Mesendoderm (in vitro differentiated cells): ENCODE results near the gene ALDH3A1.
A peak's percentile ranks its signal among the peaks of the same experiment; 100 is the strongest.

Experiments
- DNase-seq: peaks from one replicate; pipeline ENCODE4 v3.0.0; 2013
- H2AK5ac ChIP-seq: 2 replicates; pipeline ENCODE4 v1.6.1; 2013; ENCODE audit warnings: low read length, inconsistent platforms
- H2BK120ac ChIP-seq: 2 replicates; pipeline ENCODE4 v1.6.1; 2013; ENCODE audit warnings: low read depth, mild to moderate bottlenecking, low read length, moderate library complexity, mixed read lengths
- H2BK15ac ChIP-seq: replicated peaks from 2 replicates; pipeline ENCODE4 v1.6.1; 2013; ENCODE audit warnings: low read depth, mild to moderate bottlenecking, moderate library complexity
- H2BK5ac ChIP-seq: 2 replicates; pipeline ENCODE4 v1.6.1; 2013; ENCODE audit warnings: low read length, inconsistent platforms
- H3K18ac ChIP-seq: 2 replicates; pipeline ENCODE4 v1.6.1; 2013; ENCODE audit warnings: mild to moderate bottlenecking, low read length, mixed read lengths
- H3K23ac ChIP-seq: one replicate; pipeline ENCODE4 v1.6.1; 2013; ENCODE audit warnings: low read length
- H3K27ac ChIP-seq: 2 replicates; pipeline ENCODE4 v1.5.1; 2013; ENCODE audit warnings: low read depth, mild to moderate bottlenecking, inconsistent platforms, low read length, moderate library complexity
- H3K27me3 ChIP-seq: 2 replicates; pipeline ENCODE4 v1.6.1; 2013; ENCODE audit warnings: low read length, control low read depth, mild to moderate bottlenecking, inconsistent platforms; ENCODE audit not compliant: insufficient read depth, poor library complexity
- H3K36me3 ChIP-seq: 2 replicates; pipeline ENCODE4 v1.6.1; 2013; ENCODE audit warnings: low read length, inconsistent platforms; ENCODE audit not compliant: control insufficient read depth, insufficient read depth
- H3K4ac ChIP-seq: one replicate; pipeline ENCODE4 v1.6.1; 2013; ENCODE audit warnings: low read depth, mild to moderate bottlenecking, low read length, moderate library complexity
- H3K4me1 ChIP-seq: 2 replicates; pipeline ENCODE4 v1.6.1; 2013; ENCODE audit warnings: low read depth, low read length, inconsistent platforms; ENCODE audit not compliant: control insufficient read depth
- H3K4me2 ChIP-seq: 2 replicates; pipeline ENCODE4 v1.6.1; 2013; ENCODE audit warnings: low read length
- H3K4me3 ChIP-seq: 2 replicates; pipeline ENCODE4 v1.5.1; 2013; ENCODE audit warnings: mild to moderate bottlenecking, low read length
- H3K56ac ChIP-seq: one replicate; pipeline ENCODE4 v1.6.1; 2013; ENCODE audit warnings: low read length
- H3K79me1 ChIP-seq: 2 replicates; pipeline ENCODE4 v1.6.1; 2013; ENCODE audit warnings: low read length, inconsistent platforms
- H3K79me2 ChIP-seq: 2 replicates; pipeline ENCODE4 v1.6.1; 2013; ENCODE audit warnings: mild to moderate bottlenecking, low read length; ENCODE audit not compliant: control insufficient read depth, insufficient read depth
- H3K9ac ChIP-seq: 2 replicates; pipeline ENCODE4 v1.6.1; 2013; ENCODE audit warnings: low read length, inconsistent platforms
- H4K5ac ChIP-seq: one replicate; pipeline ENCODE4 v1.6.1; 2013; ENCODE audit warnings: low read length
- H4K8ac ChIP-seq: one replicate; pipeline ENCODE4 v1.6.1; 2013; ENCODE audit warnings: low read depth, mild to moderate bottlenecking, control low read depth, low read length, moderate library complexity
- WGBS: extraction: QIAGEN DNeasy Blood & Tissue Kit; methylation state at CpG from one replicate; pipeline ENCODE4 v1.1.7; 2013; ENCODE audit warnings: low lambda C conversion rate, missing lambda C conversion rate; ENCODE audit not compliant: insufficient coverage; ENCODE audit errors: extremely low coverage; 5-methylcytosine and 5-hydroxymethylcytosine counted together

ALDH3A1 gene

DNA sequence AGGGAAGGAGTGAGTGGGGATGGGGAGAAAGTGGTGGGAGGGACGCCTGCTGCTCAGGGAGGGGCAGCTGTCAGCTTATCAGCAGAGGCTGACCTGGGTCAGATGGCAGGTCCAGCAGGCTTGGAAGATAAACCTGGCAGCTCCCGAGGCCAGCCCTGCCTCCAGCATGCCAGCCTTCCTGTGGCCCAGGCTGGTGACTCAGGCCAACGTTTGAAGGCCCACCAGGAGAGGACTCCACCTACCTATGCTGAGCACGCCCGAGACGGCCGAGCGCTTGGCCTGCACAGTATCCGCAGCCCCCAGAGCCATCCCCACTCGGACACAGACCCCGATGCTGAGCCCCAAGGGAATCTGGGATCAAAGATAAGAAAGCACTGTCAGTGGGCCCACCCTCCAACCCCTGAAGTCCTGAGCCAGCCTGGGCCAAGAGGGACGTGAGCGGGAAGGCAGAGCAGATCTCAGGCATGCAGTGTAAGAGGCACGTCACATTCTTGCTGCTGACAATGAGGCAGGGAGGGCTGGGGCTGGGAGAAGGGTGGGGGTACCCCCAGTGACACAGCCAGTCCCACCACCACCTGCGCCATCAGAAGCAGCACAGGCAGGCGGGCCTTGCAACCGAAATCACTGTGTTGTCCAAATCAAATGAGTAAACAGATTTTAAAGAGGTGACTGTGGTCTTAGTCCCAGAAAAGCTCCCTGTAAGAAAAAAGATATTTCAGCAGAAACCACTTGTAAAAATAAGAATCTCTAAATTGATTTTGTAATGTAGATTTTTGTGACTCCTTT, 44.1 kb downstream of the ALDH3A1 start:
- Histone ChIP-seq H3K79me1 (no peaks in the 10 kb centered on the region), H3K9ac (no peak overlapping the region), H3K4me2 (no peak overlapping the region), H2AK5ac (no peak overlapping the region), H3K36me3 (no peaks in the 10 kb centered on the region), H3K18ac (no peak overlapping the region), H3K4me1 (peaks cover 7% of the 10 kb centered on the region), H3K27ac (no peak overlapping the region), H4K5ac (no peak overlapping the region), H3K4me3 (no peak overlapping the region), H3K23ac (no peak overlapping the region), H2BK5ac (no peak overlapping the region), H3K79me2 (no peaks in the 10 kb centered on the region), H3K4ac (no peak overlapping the region), H4K8ac (no peak overlapping the region), H2BK15ac (no peak overlapping the region), H2BK120ac (no peak overlapping the region), H3K56ac (peak overlapping the region; percentile 17), H3K27me3 (no peaks in the 10 kb centered on the region)
- no CpG with 5 or more reads among the region's 17 CpGs for WGBS
- DNase-seq = peak; percentile 72

DNA sequence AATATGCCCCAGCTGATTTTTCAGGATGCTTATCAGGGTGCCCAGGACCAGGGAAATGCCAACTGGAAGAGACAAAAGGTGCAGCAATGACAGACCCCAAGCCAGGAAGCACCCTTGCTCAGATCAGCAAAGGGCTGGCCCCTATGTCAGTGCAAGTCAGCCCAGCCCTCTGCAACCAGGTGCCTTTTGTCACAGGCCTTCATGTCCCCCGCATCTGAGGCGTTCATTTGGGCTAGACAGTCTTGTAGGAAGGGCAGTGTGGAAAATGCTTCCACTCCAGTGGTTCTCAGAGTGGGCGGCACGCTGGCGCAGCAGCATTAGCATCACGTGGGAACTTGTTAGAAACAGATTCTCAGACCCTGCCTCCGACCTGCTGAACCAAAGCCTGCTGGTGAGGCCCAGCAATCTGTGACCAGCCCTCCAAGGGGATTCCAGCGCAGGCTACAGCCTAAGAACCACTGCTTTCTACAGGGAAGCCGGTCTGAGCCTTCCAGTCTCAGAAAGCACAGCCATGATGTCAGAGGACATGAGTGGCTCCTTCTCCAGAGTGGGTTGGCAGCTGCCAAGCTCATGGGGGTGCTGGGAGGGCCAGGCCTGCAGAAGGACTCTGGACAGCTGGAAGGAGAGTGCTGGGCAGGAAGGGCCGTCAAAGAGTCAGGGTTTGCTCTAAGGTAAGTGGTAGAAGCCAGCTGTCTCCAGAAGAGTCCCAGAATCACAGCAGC, 44.8 kb downstream of the ALDH3A1 start:
- H3K4me3 ChIP-seq = no peak overlapping the region
- no peak overlapping the region for H3K56ac ChIP-seq
- H3K4me1 ChIP-seq = peaks cover 7% of the 10 kb centered on the region
- H3K79me1 ChIP-seq = no peaks in the 10 kb centered on the region
- no peak overlapping the region for H3K4ac ChIP-seq
- no peak overlapping the region for H3K27ac ChIP-seq
- H3K9ac ChIP-seq = no peak overlapping the region
- no peak overlapping the region for H2BK120ac ChIP-seq
- H3K79me2 ChIP-seq = no peaks in the 10 kb centered on the region
- no peaks in the 10 kb centered on the region for H3K36me3 ChIP-seq
- no peak overlapping the region for H3K4me2 ChIP-seq
- no peak overlapping the region for H4K5ac ChIP-seq
- no peak overlapping the region for H2AK5ac ChIP-seq
- DNase-seq = no peak
- H2BK15ac ChIP-seq = no peak overlapping the region
- H2BK5ac ChIP-seq = no peak overlapping the region
- no peak overlapping the region for H3K23ac ChIP-seq
- H4K8ac ChIP-seq = no peak overlapping the region
- H3K18ac ChIP-seq = no peak overlapping the region
- no peaks in the 10 kb centered on the region for H3K27me3 ChIP-seq
- no CpG with 5 or more reads among the region's 10 CpGs for WGBS

DNA sequence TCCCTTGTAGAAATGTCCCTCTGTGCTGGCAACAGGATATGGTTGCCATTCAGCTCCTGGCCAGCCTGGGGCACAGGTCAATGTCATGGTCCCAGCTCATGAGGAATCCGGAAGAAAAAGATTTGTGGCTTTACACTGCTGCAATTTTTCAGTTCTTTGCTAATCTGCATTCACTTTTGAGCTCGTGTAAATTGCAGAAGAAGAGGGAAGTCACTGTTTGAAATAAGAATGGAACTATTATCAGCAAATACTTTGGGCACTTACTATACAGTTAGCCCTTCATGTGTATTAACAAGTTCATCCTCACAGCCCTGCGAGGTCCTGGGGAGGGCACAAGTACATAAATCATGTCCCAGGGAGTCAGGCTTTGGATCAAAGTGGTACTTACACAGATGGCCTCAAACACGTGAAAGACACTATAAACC, 45.9 kb downstream of the ALDH3A1 start:
- no peak overlapping the region for H2BK120ac ChIP-seq

More for the DNA sequence above, 45.9 kb downstream of the ALDH3A1 start:
- Histone ChIP-seq H3K18ac (no peak overlapping the region), H3K79me2 (no peaks in the 10 kb centered on the region), H3K36me3 (no peaks in the 10 kb centered on the region), H2BK5ac (no peak overlapping the region), H3K4ac (no peak overlapping the region), H3K4me2 (no peak overlapping the region), H3K4me1 (peaks cover 7% of the 10 kb centered on the region), H4K5ac (no peak overlapping the region), H3K56ac (no peak overlapping the region), H2BK15ac (no peak overlapping the region), H3K79me1 (no peaks in the 10 kb centered on the region), H3K4me3 (no peak overlapping the region), H3K27me3 (no peaks in the 10 kb centered on the region), H3K9ac (no peak overlapping the region), H2AK5ac (no peak overlapping the region), H3K27ac (no peak overlapping the region), H4K8ac (no peak overlapping the region), H3K23ac (no peak overlapping the region)
- DNase-seq = no peak
- no CpG with 5 or more reads among the region's 4 CpGs for WGBS
